Aorta (tissue), 5 donors: ENCODE data around the gene FAM81A. TPM values are rescaled to one million over a fixed set of nuclear protein-coding genes. Genes with fewer than 3 reads are reported as not detected.
"Not testable (repeated sequence)": the region's sequence is repeated elsewhere in the genome, so short reads cannot be mapped to it uniquely, and the experiment has no call there.

Source experiments
- ATAC-seq: fragments of 200-7000 bp; cut with Tn5 transposase; one replicate; pipeline ENCODE4 v1.9.1; 2022; ENCODE audit warnings: moderate library complexity; ENCODE audit not compliant: low FRiP score
- DNase-seq, 2 donors: peaks; one replicate each; pipeline ENCODE4 v3.0.0-alpha.2; 2020
- H3K27ac ChIP-seq, 2 donors: one replicate each; pipeline ENCODE4 v1.5.1; 2013; ENCODE audit warnings: low read length in 2 of 2, mild to moderate bottlenecking in 2 of 2, moderate library complexity in 2 of 2, control low read depth in 1 of 2, inconsistent platforms in 1 of 2, low read depth in 1 of 2
- H3K27me3 ChIP-seq, 2 donors: one replicate each; pipeline ENCODE4 v1.6.1; 2013; ENCODE audit warnings: control low read depth in 1 of 2, low read length in 1 of 2, mild to moderate bottlenecking in 1 of 2, moderate library complexity in 1 of 2; ENCODE audit not compliant: insufficient read depth in 2 of 2, control insufficient read depth in 1 of 2
- H3K36me3 ChIP-seq, 2 donors: one replicate each; pipeline ENCODE4 v1.6.1; 2013; ENCODE audit warnings: control low read depth in 1 of 2, low read length in 1 of 2, mild to moderate bottlenecking in 1 of 2; ENCODE audit not compliant: insufficient read depth in 2 of 2, control insufficient read depth in 1 of 2
- H3K4me1 ChIP-seq, 2 donors: one replicate each; pipeline ENCODE4 v1.6.1; 2013; ENCODE audit warnings: low read length in 2 of 2, control low read depth in 1 of 2, mild to moderate bottlenecking in 1 of 2, moderate library complexity in 1 of 2; ENCODE audit not compliant: insufficient read depth in 2 of 2, control insufficient read depth in 1 of 2
- H3K4me3 ChIP-seq, 2 donors: one replicate each; pipeline ENCODE4 v1.5.1; 2013; ENCODE audit warnings: low read length in 2 of 2, control low read depth in 1 of 2, mild to moderate bottlenecking in 1 of 2
- H3K9me3 ChIP-seq: one replicate; pipeline ENCODE4 v1.6.1; 2013; ENCODE audit warnings: mild to moderate bottlenecking, low read length; ENCODE audit not compliant: control insufficient read depth
- WGBS, 2 donors: extraction: QIAGEN DNeasy Blood & Tissue Kit; methylation state at CpG; one replicate each; pipeline ENCODE4 v1.1.7; 2013; 5-methylcytosine and 5-hydroxymethylcytosine counted together
- intact Hi-C, 2 donors: fragments of 100-400 bp; cut with DNase I; formaldehyde crosslinking; loops; one replicate each; pipeline versions ENCODE4 v1.14.2 to v1.15.0; 2022
- polyA plus RNA-seq, 2 donors: library from polyadenylated mRNA; stranded (reverse); fragments of 200-250 nt; gene quantifications; one replicate each; pipeline ENCODE4 v1.2.3, GENCODE V29; 2013
- total RNA-seq, 2 donors: library from RNA; stranded (reverse); fragmentation: NEBNext Ultra II Directional; extraction: Animal tissue kit (Norgen Biotek cat#: 25700); gene quantifications; one replicate each; pipeline ENCODE4 v1.2.1, GENCODE V29; 2021
- donor health status: healthy with polysubstance abuse.
- donor health status: Bipolar disorder and iron deficiency.
- donor health status: DM: no; HTN: no; CAD: no.
- donor health status: DM: no; HTN: no; CAD: no.
- donor health status: DM: yes; HTN: yes; CAD: no.

FAM81A gene
- total and polyA plus RNA-seq, 4 donors = 0.88 to 1.2 (median 0.95) TPM

- H3K27ac ChIP-seq, H3K36me3 ChIP-seq, H3K27me3 ChIP-seq, ATAC-seq, intact Hi-C loops, H3K4me1 ChIP-seq, H3K9me3 ChIP-seq, DNase-seq, H3K4me3 ChIP-seq: not testable (repeated sequence)
Measured at GRCh38 chr15:59489485-59489884, 51.5 kb downstream of the FAM81A start.

GRCh38 chr15:59491062-59491461 lies 53.1 kb downstream of the FAM81A start:
- Histone ChIP-seq H3K4me1 (no peaks in the 10 kb centered on the region), H3K4me3 (no peak overlapping the region), H3K36me3 (no peaks in the 10 kb centered on the region), H3K9me3 (peaks cover 2% of the 10 kb centered on the region), H3K27me3 (no peaks in the 10 kb centered on the region), H3K27ac (no peak overlapping the region)
- DNase-seq = no peak
- no peak for ATAC-seq
- 58 to 62% methylated on average over 5 of the region's 5 CpGs for WGBS, 2 donors
- intact Hi-C loops = loop anchor here (5.0 to 10.0 kb wide), 4 partner anchors 246 to 509 kb away; partner anchors contain the start of gene CCNB2 (in 1 of the 2)

GRCh38 chr15:59492389-59493377 lies 54.7 kb downstream of the FAM81A start:
- Histone ChIP-seq H3K4me1 (no peaks in the 10 kb centered on the region), H3K27me3 (no peaks in the 10 kb centered on the region), H3K36me3 (no peaks in the 10 kb centered on the region), H3K4me3 (no peak overlapping the region), H3K27ac (no peak overlapping the region), H3K9me3 (peaks cover 2% of the 10 kb centered on the region)
- ATAC-seq = peak; percentile 93
- peak; percentile 67 to 82 for DNase-seq
- 11 to 15% methylated on average over 11 of the region's 11 CpGs for WGBS, 2 donors
- intact Hi-C loops = loop anchor here (2.0 to 10.0 kb wide), 5 partner anchors 248 to 514 kb away; partner anchors contain the start of gene CCNB2 (in 1 of the 2)

GRCh38 chr15:59501597-59501996 lies 63.6 kb downstream of the FAM81A start:
- no peak overlapping the region for H3K27ac ChIP-seq
- H3K27me3 ChIP-seq = no peaks in the 10 kb centered on the region
- no peaks in the 10 kb centered on the region for H3K4me1 ChIP-seq
- H3K36me3 ChIP-seq = no peaks in the 10 kb centered on the region
- intact Hi-C loops = no loop called here
- WGBS, 2 donors = 61 to 67% methylated on average over 5 of the region's 5 CpGs
- no peaks in the 10 kb centered on the region for H3K9me3 ChIP-seq
- H3K4me3 ChIP-seq = no peak overlapping the region
- ATAC-seq (no peak), DNase-seq (no peak)

GRCh38 chr15:59515190-59515589 lies 77.2 kb downstream of the FAM81A start:
- 95 to 96% methylated on average over 2 of the region's 2 CpGs for WGBS, 2 donors
- H3K9me3 ChIP-seq = no peaks in the 10 kb centered on the region
- no peak for DNase-seq
- ATAC-seq = no peak
- H3K4me1 ChIP-seq = no peaks in the 10 kb centered on the region
- no peak overlapping the region for H3K27ac ChIP-seq
- H3K4me3 ChIP-seq = no peak overlapping the region
- intact Hi-C loops = no loop called here
- no peaks in the 10 kb centered on the region for H3K36me3 ChIP-seq
- H3K27me3 ChIP-seq = no peaks in the 10 kb centered on the region

GRCh38 chr15:59516655-59517461 lies 78.9 kb downstream of the FAM81A start:
- Histone ChIP-seq H3K27ac (no peak overlapping the region), H3K4me1 (no peaks in the 10 kb centered on the region), H3K9me3 (no peaks in the 10 kb centered on the region), H3K27me3 (no peaks in the 10 kb centered on the region), H3K4me3 (no peak overlapping the region), H3K36me3 (no peaks in the 10 kb centered on the region)
- 83% methylated on average over 9 of the region's 9 CpGs for WGBS, 2 donors
- intact Hi-C loops = no loop called here
- ATAC-seq (no peak), DNase-seq (no peak)

- ATAC-seq (no peak), DNase-seq (no peak)
- H3K4me3 ChIP-seq = no peak overlapping the region
- no peaks in the 10 kb centered on the region for H3K36me3 ChIP-seq
- intact Hi-C loops = no loop called here
- H3K27me3 ChIP-seq = no peaks in the 10 kb centered on the region
- H3K9me3 ChIP-seq = no peaks in the 10 kb centered on the region
- no peak overlapping the region for H3K27ac ChIP-seq
- WGBS, 2 donors = 67 to 72% methylated on average over 3 of the region's 3 CpGs
- H3K4me1 ChIP-seq = no peaks in the 10 kb centered on the region
Measured at GRCh38 chr15:59519329-59519728, 81.3 kb downstream of the FAM81A start.

- intact Hi-C loops = no loop called here
- Histone ChIP-seq H3K4me3 (no peak overlapping the region), H3K4me1 (no peaks in the 10 kb centered on the region), H3K27ac (no peak overlapping the region), H3K36me3 (no peaks in the 10 kb centered on the region), H3K27me3 (no peaks in the 10 kb centered on the region), H3K9me3 (no peaks in the 10 kb centered on the region)
- WGBS, 2 donors = 95 to 97% methylated on average over 5 of the region's 5 CpGs
- DNase-seq (no peak), ATAC-seq (no peak)
Measured at GRCh38 chr15:59521443-59521842, 83.5 kb downstream of the FAM81A start.
